Osteocyte (in vitro differentiated cells): ENCODE results near the gene MCL1. TPM values are rescaled to one million over a fixed set of nuclear protein-coding genes. Genes with fewer than 3 reads are reported as not detected.

ENCODE experiments used
- DNase-seq: peaks from one replicate; pipeline ENCODE4 v3.0.0; 2021; ENCODE audit warnings: mixed read lengths; ENCODE audit not compliant: unreplicated experiment; ENCODE audit errors: extremely low spot score
- H3K27ac Mint-ChIP-seq: one replicate; pipeline ENCODE4 v1.8.0; 2021; ENCODE audit warnings: mild to moderate bottlenecking, mixed read lengths; ENCODE audit not compliant: unreplicated experiment
- H3K27me3 Mint-ChIP-seq: one replicate; pipeline ENCODE4 v1.8.0; 2021; ENCODE audit warnings: mixed read lengths; ENCODE audit not compliant: unreplicated experiment
- H3K36me3 Mint-ChIP-seq: one replicate; pipeline ENCODE4 v1.8.0; 2021; ENCODE audit warnings: mixed read lengths; ENCODE audit not compliant: unreplicated experiment
- H3K4me1 Mint-ChIP-seq: one replicate; pipeline ENCODE4 v1.8.0; 2021; ENCODE audit warnings: mixed read lengths; ENCODE audit not compliant: unreplicated experiment
- H3K4me3 Mint-ChIP-seq: one replicate; pipeline ENCODE4 v1.8.0; 2021; ENCODE audit warnings: mild to moderate bottlenecking, moderate library complexity, mixed read lengths; ENCODE audit not compliant: unreplicated experiment
- H3K9me3 Mint-ChIP-seq: one replicate; pipeline ENCODE4 v1.8.0; 2021; ENCODE audit warnings: mixed read lengths; ENCODE audit not compliant: unreplicated experiment
- CTCF ChIP-seq: fragments of 200-600 bp; sonication (generic); IDR thresholded peaks from 2 replicates; pipeline ENCODE4 v1.5.0; 2021; ENCODE audit warnings: antibody characterized with exemption, mild to moderate bottlenecking, moderate library complexity
- total RNA-seq: library from RNA; stranded (reverse); gene quantifications from 2 replicates; pipeline ENCODE4 v1.2.1, GENCODE V29; 2021

The MCL1 gene
- total RNA-seq, 1 donor from 2014 or later = 296 TPM

GRCh38 chr1:150550222-150551050 is 29.0 kb downstream of the MCL1 start:
- DNase-seq = no peak
- Mint-ChIP-seq H3K27ac (peak overlapping the region; percentile 50), H3K4me3 (peak overlapping the region; percentile 6)

GRCh38 chr1:150549496-150550221 is 29.8 kb downstream of the MCL1 start:
- Mint-ChIP-seq H3K36me3 (no peaks in the 10 kb centered on the region), H3K4me3 (peak overlapping the region; percentile 72), H3K27me3 (no peaks in the 10 kb centered on the region), H3K9me3 (no peaks in the 10 kb centered on the region), H3K4me1 (peaks cover 29% of the 10 kb centered on the region), H3K27ac (no peak overlapping the region)
- DNase-seq = no peak
- no peak for TF ChIP-seq CTCF

More at GRCh38 chr1:150550222-150551050, 29.0 kb downstream of the MCL1 start:
- H3K36me3 Mint-ChIP-seq = no peaks in the 10 kb centered on the region
- peaks cover 29% of the 10 kb centered on the region for H3K4me1 Mint-ChIP-seq
- no peaks in the 10 kb centered on the region for H3K9me3 Mint-ChIP-seq
- H3K27me3 Mint-ChIP-seq = no peaks in the 10 kb centered on the region
- TF ChIP-seq CTCF = no peak

GRCh38 chr1:150548632-150549495 is 30.5 kb downstream of the MCL1 start, which contains the start of gene ADAMTSL4:
Gene ADAMTSL4 (plus strand): TSS chr1:150549408. CDS start chr1:150552289, 2,881 bp downstream.
- peaks cover 29% of the 10 kb centered on the region for H3K4me1 Mint-ChIP-seq
- H3K27ac Mint-ChIP-seq = peak within 1 kb of the TSS; percentile 60
- H3K4me3 Mint-ChIP-seq = peak within 1 kb of the TSS; percentile 72
- H3K36me3 Mint-ChIP-seq = no peaks in the 10 kb centered on the region
- DNase-seq = no peak
- no peaks in the 10 kb centered on the region for H3K9me3 Mint-ChIP-seq
- H3K27me3 Mint-ChIP-seq = no peaks in the 10 kb centered on the region
- peak; percentile 33 for TF ChIP-seq CTCF

- H3K4me1 Mint-ChIP-seq = peaks cover 28% of the 10 kb centered on the region
- TF ChIP-seq CTCF = no peak
- no peaks in the 10 kb centered on the region for H3K36me3 Mint-ChIP-seq
- no peak for DNase-seq
- no peaks in the 10 kb centered on the region for H3K27me3 Mint-ChIP-seq
- H3K27ac Mint-ChIP-seq = peak overlapping the region; percentile 60
- H3K9me3 Mint-ChIP-seq = no peaks in the 10 kb centered on the region
- peak overlapping the region; percentile 69 for H3K4me3 Mint-ChIP-seq
Observed at GRCh38 chr1:150548324-150548631, 31.1 kb downstream of the MCL1 start.
